AG04449 (cell line): ENCODE data around the gene GPHN.

Experiments
- CTCF ChIA-PET: fragments of 350-600 bp; formaldehyde crosslinking; extraction: SDS; loops from one replicate; lab custom pipeline; 2021; ENCODE audit warnings: antibody characterized with exemption; lab: Yijun Ruan, JAX
- POLR2A ChIA-PET: fragments of 400-600, 350-600 bp; formaldehyde crosslinking; extraction: SDS; loops from one replicate; lab custom pipeline; 2020; ENCODE audit warnings: antibody characterized with exemption, inconsistent platforms; lab: Yijun Ruan, JAX
- DNase-seq: peaks from one replicate; pipeline ENCODE4 v3.0.0-alpha.2; 2010; ENCODE audit warnings: low read depth, low spot score
- H3K4me3 ChIP-seq: 2 replicates; pipeline ENCODE4 v1.5.1; 2011; ENCODE audit warnings: low read depth, mild to moderate bottlenecking, control low read depth, low read length
- CTCF ChIP-seq: IDR thresholded peaks from one replicate; pipeline ENCODE4 v1.5.1; 2011; ENCODE audit warnings: mild to moderate bottlenecking, moderate library complexity, low read length, control low read depth, inconsistent platforms; ENCODE audit not compliant: insufficient read depth; ENCODE audit errors: missing control alignments

GPHN gene

DNA sequence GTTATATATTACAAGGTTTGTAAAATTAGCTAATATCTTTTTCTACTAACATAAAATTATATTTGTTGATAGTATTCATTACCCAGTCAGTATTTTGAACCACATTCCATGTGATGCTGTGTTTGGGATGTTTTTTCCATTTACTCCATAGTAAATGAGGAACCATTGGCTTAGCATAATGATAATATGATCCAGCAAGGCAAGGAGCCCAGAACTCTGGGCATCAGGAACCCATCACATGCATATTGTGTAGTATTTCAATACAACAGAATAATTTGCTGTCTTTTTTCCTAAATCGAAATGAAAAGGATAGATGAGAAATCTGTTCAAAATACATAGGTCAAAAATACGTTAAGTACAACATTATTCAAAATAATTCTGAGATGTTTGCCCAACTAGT, 632.6 kb downstream of the GPHN start:
- DNase-seq, result no peak
- CTCF ChIA-PET, result no interaction called here
- POLR2A ChIA-PET, result interaction anchor here (0.8 kb wide), 1 partner anchor 235 kb away, joined by 3 read pairs; no protein-coding TSS in a partner anchor
- H3K4me3 ChIP-seq, result no peak overlapping the region
- no peak for TF ChIP-seq CTCF

- no peak for TF ChIP-seq CTCF
- no peak for DNase-seq
- ChIA-PET CTCF (no interaction called here), POLR2A (interaction anchor here (0.8 kb wide), 1 partner anchor 235 kb away, joined by 3 read pairs; no protein-coding TSS in a partner anchor)
- H3K4me3 ChIP-seq, result no peak overlapping the region
Measured at GRCh38 chr14:67141146-67141900, 633.4 kb downstream of the GPHN start.

DNA sequence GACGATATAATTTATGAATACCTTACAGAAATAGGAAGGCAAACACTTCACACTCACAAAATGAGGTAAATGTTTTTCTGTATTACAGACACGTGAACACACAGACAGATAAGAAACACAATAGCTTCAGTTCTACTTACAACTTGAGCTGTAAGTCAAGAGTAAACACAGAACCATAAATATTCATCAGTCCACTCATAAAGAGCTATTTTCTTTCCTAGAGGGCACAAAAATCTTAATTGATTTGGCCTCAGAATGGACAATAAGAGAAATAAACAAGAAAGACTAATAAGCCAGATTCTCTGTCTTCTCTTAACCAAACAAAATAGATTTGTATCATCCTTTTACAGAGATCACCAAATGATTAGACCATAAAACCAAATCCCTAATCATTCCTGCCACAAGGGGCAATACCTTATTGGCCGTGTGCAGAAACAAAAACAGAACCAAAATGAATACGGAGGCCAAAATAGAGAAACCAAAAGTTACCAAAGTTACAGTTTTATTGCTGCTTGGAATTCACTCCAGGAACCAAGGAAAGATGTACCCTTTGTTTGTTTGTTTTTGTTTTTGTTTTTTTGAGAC, 643.2 kb downstream of the GPHN start:
- no peak for DNase-seq
- no peak overlapping the region for H3K4me3 ChIP-seq
- POLR2A ChIA-PET, result no interaction called here
- CTCF ChIA-PET, result interaction anchor here (0.7 to 2.5 kb wide), 3 partner anchors 10 to 14 kb away, joined by 3 to 6 read pairs (median 4); no protein-coding TSS in a partner anchor
- TF ChIP-seq CTCF, result no peak

- CTCF ChIA-PET, result interaction anchor here (0.7 to 1.1 kb wide), 3 partner anchors 31 to 534 kb away, joined by 3 to 4 read pairs (median 4); no protein-coding TSS in a partner anchor
- no peak for DNase-seq
- no peak for TF ChIP-seq CTCF
- no peak overlapping the region for H3K4me3 ChIP-seq
- POLR2A ChIA-PET, result no interaction called here
Measured at GRCh38 chr14:67158566-67158965, 650.6 kb downstream of the GPHN start.

- CTCF ChIA-PET, result interaction anchor here (0.6 to 9.0 kb wide), 7 partner anchors 53 to 538 kb away, joined by 3 to 242 read pairs (median 3); partner anchors contain the start of genes ATP6V1D and EIF2S1
- H3K4me3 ChIP-seq, result no peak overlapping the region
- no peak for TF ChIP-seq CTCF
- no peak for DNase-seq
- POLR2A ChIA-PET, result no interaction called here
Measured at GRCh38 chr14:67162385-67162784, 654.4 kb downstream of the GPHN start.

DNA sequence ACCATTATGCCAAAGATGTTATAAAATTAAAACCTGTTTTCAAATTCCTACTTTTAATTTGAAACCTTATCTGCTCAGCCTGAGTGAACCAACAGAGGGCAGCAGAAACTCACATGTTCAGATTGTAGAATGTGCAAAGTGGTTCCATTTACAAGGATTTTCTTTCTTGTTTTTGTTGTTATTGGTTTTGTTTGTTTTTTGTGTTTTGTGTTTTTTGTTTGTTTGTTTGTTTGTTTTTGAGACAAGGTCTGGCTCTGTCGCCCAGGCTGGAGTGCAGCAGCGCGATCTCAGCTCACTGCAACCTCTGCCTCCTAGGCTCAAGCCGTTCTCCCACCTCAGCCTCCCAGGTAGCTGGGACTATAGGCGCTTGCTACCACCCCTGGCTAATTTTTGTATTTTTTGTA, 658.5 kb downstream of the GPHN start:
- ChIA-PET CTCF (interaction anchor here (0.6 to 9.0 kb wide), 34 partner anchors 9 to 542 kb away, joined by 3 to 242 read pairs (median 5); partner anchors contain the start of genes ATP6V1D and EIF2S1), POLR2A (no interaction called here)
- peak; percentile 61 for TF ChIP-seq CTCF
- DNase-seq, result no peak
- no peak overlapping the region for H3K4me3 ChIP-seq
